ENCODE results near the gene NT5C.
"Not testable (repeated sequence)": the region's sequence is repeated elsewhere in the genome, so short reads cannot be mapped to it uniquely, and the experiment has no call there.

Gene NT5C

GRCh38 chr17:75133001-75133400, 1.5 kb upstream of the NT5C start:
- DNase-seq (ENCODE audit: low spot score in 2 of 2) (no peak), ATAC-seq (ENCODE audit: low read depth) (no peak)
- H3K27ac Mint-ChIP-seq: no peak overlapping the region
- no peaks in the 10 kb centered on the region for H3K9me3 Mint-ChIP-seq
- H3K27me3 Mint-ChIP-seq: no peaks in the 10 kb centered on the region
- H3K4me1 Mint-ChIP-seq: peaks cover 11% of the 10 kb centered on the region
- H3K4me3 Mint-ChIP-seq: no peak overlapping the region
- H3K36me3 Mint-ChIP-seq: peaks cover 4% of the 10 kb centered on the region

- not testable (repeated sequence) for ATAC-seq (ENCODE audit: low read depth); DNase-seq (ENCODE audit: low spot score in 2 of 2); H3K27me3 Mint-ChIP-seq; H3K36me3 Mint-ChIP-seq; H3K9me3 Mint-ChIP-seq
- peaks cover 11% of the 10 kb centered on the region for H3K4me1 Mint-ChIP-seq
- H3K27ac Mint-ChIP-seq: peak overlapping the region; percentile 76
- H3K4me3 Mint-ChIP-seq: peak overlapping the region; percentile 86
These were observed 767 bp upstream of the NT5C start for GRCh38 chr17:75132018-75133000.

GRCh38 chr17:75130632-75131277, 787 bp downstream of the NT5C start:
- DNase-seq (ENCODE audit: low spot score in 2 of 2) (peak; percentile 28 to 37), ATAC-seq (ENCODE audit: low read depth) (peak; percentile 51)
- H3K4me1 Mint-ChIP-seq: peaks cover 18% of the 10 kb centered on the region
- peaks cover 4% of the 10 kb centered on the region for H3K36me3 Mint-ChIP-seq
- peak overlapping the region; percentile 86 for H3K4me3 Mint-ChIP-seq
- no peaks in the 10 kb centered on the region for H3K9me3 Mint-ChIP-seq
- H3K27ac Mint-ChIP-seq: peak overlapping the region; percentile 79
- H3K27me3 Mint-ChIP-seq: no peaks in the 10 kb centered on the region

GRCh38 chr17:75130059-75130631, 1.4 kb downstream of the NT5C start:
- no peak for ATAC-seq (ENCODE audit: low read depth)
- Mint-ChIP-seq H3K4me3 (peak overlapping the region; percentile 86), H3K9me3 (no peaks in the 10 kb centered on the region), H3K4me1 (peaks cover 20% of the 10 kb centered on the region), H3K27ac (peak overlapping the region; percentile 79), H3K36me3 (peaks cover 5% of the 10 kb centered on the region), H3K27me3 (no peaks in the 10 kb centered on the region)
- no peak for DNase-seq (ENCODE audit: low spot score in 2 of 2)

GRCh38 chr17:75129576-75129975, 2.0 kb downstream of the NT5C start:
- Mint-ChIP-seq H3K9me3 (no peaks in the 10 kb centered on the region), H3K4me1 (peaks cover 22% of the 10 kb centered on the region), H3K36me3 (peaks cover 6% of the 10 kb centered on the region), H3K27ac (peak overlapping the region; percentile 41), H3K4me3 (peak overlapping the region; percentile 59), H3K27me3 (no peaks in the 10 kb centered on the region)
- no peak for ATAC-seq (ENCODE audit: low read depth)
- DNase-seq (ENCODE audit: low spot score in 2 of 2): no peak

- Mint-ChIP-seq H3K4me3 (no peak overlapping the region), H3K27me3 (no peaks in the 10 kb centered on the region), H3K36me3 (peaks cover 6% of the 10 kb centered on the region), H3K27ac (no peak overlapping the region), H3K9me3 (no peaks in the 10 kb centered on the region), H3K4me1 (peaks cover 26% of the 10 kb centered on the region)
- ATAC-seq (ENCODE audit: low read depth) (no peak), DNase-seq (ENCODE audit: low spot score in 2 of 2) (no peak)
These were observed 2.6 kb downstream of the NT5C start for GRCh38 chr17:75128694-75129505.

- H3K27ac Mint-ChIP-seq; H3K4me3 Mint-ChIP-seq; DNase-seq (ENCODE audit: low spot score in 2 of 2); H3K9me3 Mint-ChIP-seq; H3K36me3 Mint-ChIP-seq; ATAC-seq (ENCODE audit: low read depth); H3K27me3 Mint-ChIP-seq: not testable (repeated sequence)
- peaks cover 28% of the 10 kb centered on the region for H3K4me1 Mint-ChIP-seq
These were observed 3.6 kb downstream of the NT5C start for GRCh38 chr17:75127936-75128335.

GRCh38 chr17:75126954-75127353, 4.6 kb downstream of the NT5C start:
- Mint-ChIP-seq H3K27ac (no peak overlapping the region), H3K4me1 (peaks cover 28% of the 10 kb centered on the region), H3K9me3 (no peaks in the 10 kb centered on the region), H3K4me3 (no peak overlapping the region), H3K36me3 (peaks cover 6% of the 10 kb centered on the region), H3K27me3 (no peaks in the 10 kb centered on the region)
- no peak for ATAC-seq (ENCODE audit: low read depth)
- no peak for DNase-seq (ENCODE audit: low spot score in 2 of 2)

- no peak for ATAC-seq (ENCODE audit: low read depth)
- Mint-ChIP-seq H3K9me3 (no peaks in the 10 kb centered on the region), H3K27me3 (no peaks in the 10 kb centered on the region), H3K27ac (peak overlapping the region; percentile 64), H3K4me3 (peak overlapping the region; percentile 46), H3K4me1 (peaks cover 30% of the 10 kb centered on the region), H3K36me3 (peaks cover 10% of the 10 kb centered on the region)
- no peak for DNase-seq (ENCODE audit: low spot score in 2 of 2)
These were observed 5.6 kb downstream of the NT5C start for GRCh38 chr17:75125984-75126383.

- Mint-ChIP-seq H3K4me1 (peaks cover 29% of the 10 kb centered on the region), H3K27me3 (no peaks in the 10 kb centered on the region), H3K36me3 (peaks cover 16% of the 10 kb centered on the region), H3K27ac (peak overlapping the region; percentile 64), H3K9me3 (no peaks in the 10 kb centered on the region), H3K4me3 (peak overlapping the region; percentile 32)
- no peak for DNase-seq (ENCODE audit: low spot score in 2 of 2)
- no peak for ATAC-seq (ENCODE audit: low read depth)
These were observed 6.8 kb downstream of the NT5C start for GRCh38 chr17:75124819-75125162.

GRCh38 chr17:75124041-75124818, 7.3 kb downstream of the NT5C start:
- DNase-seq (ENCODE audit: low spot score in 2 of 2): peak in 1 of 2 donors; percentile 10
- Mint-ChIP-seq H3K4me1 (peaks cover 25% of the 10 kb centered on the region), H3K27me3 (no peaks in the 10 kb centered on the region), H3K9me3 (no peaks in the 10 kb centered on the region), H3K4me3 (peak overlapping the region; percentile 29), H3K27ac (peak overlapping the region; percentile 64), H3K36me3 (peaks cover 13% of the 10 kb centered on the region)
- ATAC-seq (ENCODE audit: low read depth): peak; percentile 31

- no peak for DNase-seq (ENCODE audit: low spot score in 2 of 2)
- Mint-ChIP-seq H3K4me1 (peaks cover 41% of the 10 kb centered on the region), H3K36me3 (peaks cover 19% of the 10 kb centered on the region), H3K9me3 (no peaks in the 10 kb centered on the region), H3K27me3 (no peaks in the 10 kb centered on the region), H3K27ac (peak overlapping the region; percentile 63), H3K4me3 (no peak overlapping the region)
- ATAC-seq (ENCODE audit: low read depth): no peak
These were observed 13.2 kb downstream of the NT5C start for GRCh38 chr17:75118307-75118706.

GRCh38 chr17:75116737-75117136, 14.8 kb downstream of the NT5C start:
- Mint-ChIP-seq H3K27ac (no peak overlapping the region), H3K27me3 (no peaks in the 10 kb centered on the region), H3K4me1 (peaks cover 43% of the 10 kb centered on the region), H3K4me3 (no peak overlapping the region), H3K9me3 (no peaks in the 10 kb centered on the region), H3K36me3 (peaks cover 21% of the 10 kb centered on the region)
- DNase-seq (ENCODE audit: low spot score in 2 of 2) (no peak), ATAC-seq (ENCODE audit: low read depth) (no peak)

All from memory B cell (primary cell).